NCI-H226 (cell line): ENCODE data around the gene TUBGCP6.

Source experiments
- DNase-seq: peaks from one replicate; pipeline ENCODE4 v3.0.0-alpha.2; 2015

The TUBGCP6 gene

DNA sequence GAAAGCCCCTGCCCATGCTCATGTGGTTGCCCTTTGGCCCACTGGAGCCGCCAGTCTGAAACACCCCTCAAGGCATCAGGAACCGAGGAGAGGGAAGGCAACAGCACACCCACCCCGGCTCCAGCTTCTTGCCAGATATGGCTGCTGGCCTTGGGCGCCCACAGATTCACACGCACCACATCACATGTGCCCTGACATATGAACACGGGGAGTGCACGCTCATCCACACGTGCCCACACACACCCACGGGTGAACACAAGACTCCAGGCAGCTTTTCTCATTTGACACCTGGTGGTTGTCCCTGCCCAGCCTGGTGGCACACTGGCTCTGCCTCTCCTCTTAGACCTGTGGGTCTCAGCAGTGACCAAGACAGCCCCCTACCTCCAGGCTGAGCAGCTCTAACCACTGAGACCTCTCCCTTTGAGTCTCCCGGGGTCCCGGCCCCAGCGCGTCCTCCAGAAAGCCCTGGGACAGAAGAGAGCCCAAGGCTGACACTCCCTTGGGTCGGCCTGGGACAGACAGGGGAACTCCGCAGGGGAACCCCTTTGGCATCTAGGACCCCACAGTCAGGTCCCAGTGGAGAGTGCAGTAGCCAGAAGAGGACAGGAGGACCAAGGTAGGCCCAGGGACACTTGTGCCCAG is 19.4 kb upstream of the TUBGCP6 start:
- DNase-seq = no peak

DNA sequence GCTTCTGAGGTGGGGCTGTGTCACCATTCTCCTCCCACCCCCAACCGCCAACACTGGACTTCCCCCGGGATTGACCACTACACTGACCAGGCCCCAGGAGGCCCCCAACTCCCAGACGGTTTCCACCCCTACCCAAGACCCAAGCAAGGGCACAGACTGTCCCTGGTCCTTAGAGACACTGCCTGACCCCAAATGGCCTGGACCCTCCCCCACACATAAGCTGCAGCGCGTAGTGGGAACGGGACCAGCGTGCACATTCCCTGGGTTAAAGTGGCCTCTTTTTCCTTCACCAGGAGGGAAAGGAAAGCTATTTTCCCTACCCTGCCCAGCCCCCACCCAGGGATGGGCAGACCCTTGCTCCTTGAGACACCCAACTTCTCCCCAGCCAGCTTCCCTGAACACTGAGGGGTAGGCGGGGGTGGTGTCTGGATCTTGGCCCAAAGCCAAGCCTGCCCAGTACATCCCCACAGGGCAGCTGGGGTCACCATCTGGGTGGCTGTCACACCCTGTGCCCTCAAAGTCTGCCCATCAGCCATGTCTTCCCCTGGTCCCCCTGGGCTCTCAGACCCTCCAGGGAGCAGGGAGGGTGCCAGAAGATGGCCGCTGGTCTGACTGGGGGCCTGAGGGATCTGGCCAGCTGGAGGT is 18.3 kb upstream of the TUBGCP6 start:
- DNase-seq = no peak

DNA sequence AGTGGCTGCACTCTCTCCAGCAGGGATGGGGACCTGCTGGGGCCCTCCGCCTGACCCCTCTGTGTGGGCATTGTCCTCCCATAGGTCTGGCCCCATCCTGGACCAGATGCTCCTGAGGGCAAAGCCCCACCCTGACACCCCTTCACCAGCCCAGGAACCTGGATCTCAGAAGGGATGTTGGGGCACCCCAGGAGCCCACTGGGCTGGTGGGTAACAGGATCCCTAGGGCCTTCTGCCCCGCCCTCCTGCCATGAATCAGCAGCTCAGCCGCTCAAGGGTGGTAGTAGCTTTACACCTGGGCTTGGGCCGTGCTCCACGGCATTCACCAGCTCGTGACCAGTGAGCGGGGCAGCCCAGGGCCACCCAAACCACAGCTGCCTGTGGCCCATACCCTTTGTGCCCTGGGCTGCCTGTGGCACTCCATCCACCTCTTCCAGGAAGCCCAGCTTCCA is 17.7 kb upstream of the TUBGCP6 start:
- peak; percentile 30 for DNase-seq

DNA sequence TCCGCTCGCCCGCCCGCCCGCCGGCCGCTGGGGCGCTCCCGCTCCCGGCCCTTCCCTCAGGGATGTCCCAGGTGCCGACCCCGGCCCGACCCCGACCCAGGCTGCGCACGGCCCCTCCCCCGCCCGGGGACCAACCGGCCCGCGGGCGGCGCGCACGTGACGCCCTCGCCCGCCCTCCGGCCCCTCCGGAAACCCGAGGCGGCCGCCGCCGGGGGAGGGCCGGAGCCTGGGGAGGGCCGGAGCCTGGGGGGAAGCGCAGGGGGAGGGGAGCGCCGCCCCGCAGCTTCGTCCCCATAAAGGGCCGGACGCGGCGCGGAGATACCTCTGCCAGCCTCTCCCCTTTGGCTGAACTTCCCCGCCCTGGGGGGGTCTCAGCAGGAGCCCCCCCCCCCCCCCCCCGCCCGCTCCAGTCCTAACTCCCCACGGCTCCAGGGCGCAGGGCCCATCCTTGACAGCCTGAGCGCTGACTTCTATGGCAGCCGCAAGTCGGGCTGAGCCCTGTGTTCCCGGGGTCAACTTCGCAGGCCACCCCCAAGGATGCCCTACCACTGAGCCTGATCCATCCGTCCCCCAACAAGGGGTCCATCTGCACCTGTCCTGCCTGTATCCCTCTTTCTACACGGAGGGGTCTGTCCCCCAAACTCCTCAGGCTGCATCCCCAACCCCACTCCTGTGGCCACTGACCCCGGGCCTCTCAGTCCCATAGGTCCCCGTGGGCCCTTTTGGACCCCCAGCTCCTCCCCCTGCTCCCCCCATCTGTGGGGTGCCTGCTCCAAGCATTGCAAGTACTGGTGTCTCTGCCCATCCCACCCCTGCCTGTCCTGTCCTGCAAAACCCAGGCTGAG is 17.0 kb upstream of the TUBGCP6 start, which contains the start of gene MAPK12:
Gene MAPK12, minus strand, starts transcription at position 69 of the 845 bp plus-strand sequence. CDS start 174 bp downstream, outside the sequence.
- DNase-seq = peak; percentile 47

DNA sequence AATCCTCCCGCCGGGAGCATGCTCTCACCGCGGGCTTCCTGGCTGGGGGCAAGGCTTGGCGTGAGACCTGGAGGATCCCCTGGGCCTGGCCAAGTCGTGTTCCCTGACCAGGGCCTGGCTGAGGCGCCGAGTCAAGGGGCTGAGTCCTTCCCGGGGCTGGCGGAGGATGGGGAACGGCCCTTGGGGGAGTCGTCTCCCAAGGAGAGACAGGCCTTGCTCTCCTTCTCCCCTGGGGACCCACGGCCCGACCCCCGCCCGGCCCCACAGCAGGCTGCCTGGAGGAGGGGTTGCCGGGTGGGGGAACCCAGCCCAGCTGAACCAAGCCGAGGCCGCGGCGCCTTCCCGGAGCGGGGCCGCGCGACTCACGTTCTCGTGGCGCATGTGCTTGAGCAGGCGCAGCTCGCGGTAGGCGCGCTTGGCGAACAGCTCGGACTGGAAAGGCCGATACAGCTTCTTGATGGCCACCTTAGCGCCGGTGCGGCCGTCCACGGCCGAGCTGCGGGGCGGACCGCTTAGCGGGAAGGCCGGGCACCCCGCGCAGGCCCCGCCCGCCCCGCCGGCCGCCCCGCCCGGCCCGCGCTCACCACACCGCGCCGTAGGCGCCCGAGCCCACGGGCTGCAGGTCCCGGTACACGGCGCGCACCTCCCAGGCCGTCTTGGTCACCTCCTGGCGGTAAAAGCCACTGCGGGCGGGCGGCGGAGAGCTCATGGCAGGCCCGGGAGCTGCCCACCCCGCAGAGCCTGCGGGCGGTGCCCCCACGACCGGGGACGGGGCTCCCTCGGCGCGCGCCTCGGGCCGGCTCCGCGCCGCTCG is 16.2 kb upstream of the TUBGCP6 start:
- peak; percentile 14 for DNase-seq

DNA sequence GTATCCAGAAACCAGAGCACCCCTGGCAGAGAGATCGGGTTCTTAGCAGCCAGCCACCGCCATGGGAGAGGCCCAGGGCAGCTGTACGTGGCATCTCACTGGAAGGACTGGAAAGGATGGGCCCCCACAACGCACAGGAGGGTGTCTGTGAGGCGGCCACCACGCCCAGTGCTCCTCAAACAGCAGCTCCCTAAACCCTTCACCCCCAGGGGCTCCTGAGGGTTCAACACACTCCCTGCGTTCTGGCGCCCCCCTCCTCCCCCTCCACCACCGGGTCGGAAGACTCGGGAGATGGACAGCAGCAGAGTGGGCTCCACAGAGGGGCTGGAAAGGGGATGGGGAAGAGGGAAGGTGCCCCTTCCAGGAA is 15.6 kb upstream of the TUBGCP6 start:
- no peak for DNase-seq

DNA sequence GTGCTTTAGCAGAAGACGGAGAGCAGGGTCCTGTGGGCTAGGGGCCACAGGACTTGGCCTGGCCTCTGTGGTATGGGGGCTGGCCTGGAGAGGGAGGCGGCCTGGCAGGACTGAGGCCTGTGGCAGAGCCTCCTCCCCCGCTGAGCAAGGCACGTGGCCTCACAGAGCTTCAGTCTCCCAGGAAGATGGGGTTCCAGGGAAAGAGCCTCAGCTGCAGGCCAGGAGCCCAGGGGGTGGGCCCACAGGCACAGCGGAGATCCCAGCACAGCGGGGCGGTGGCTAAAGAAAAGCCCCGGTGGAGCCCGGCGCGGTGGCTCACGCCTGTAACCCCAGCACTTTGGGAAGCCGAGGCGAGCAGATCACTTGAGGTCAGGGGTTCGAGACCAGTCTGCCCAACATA is 14.5 kb upstream of the TUBGCP6 start:
- no peak for DNase-seq

DNA sequence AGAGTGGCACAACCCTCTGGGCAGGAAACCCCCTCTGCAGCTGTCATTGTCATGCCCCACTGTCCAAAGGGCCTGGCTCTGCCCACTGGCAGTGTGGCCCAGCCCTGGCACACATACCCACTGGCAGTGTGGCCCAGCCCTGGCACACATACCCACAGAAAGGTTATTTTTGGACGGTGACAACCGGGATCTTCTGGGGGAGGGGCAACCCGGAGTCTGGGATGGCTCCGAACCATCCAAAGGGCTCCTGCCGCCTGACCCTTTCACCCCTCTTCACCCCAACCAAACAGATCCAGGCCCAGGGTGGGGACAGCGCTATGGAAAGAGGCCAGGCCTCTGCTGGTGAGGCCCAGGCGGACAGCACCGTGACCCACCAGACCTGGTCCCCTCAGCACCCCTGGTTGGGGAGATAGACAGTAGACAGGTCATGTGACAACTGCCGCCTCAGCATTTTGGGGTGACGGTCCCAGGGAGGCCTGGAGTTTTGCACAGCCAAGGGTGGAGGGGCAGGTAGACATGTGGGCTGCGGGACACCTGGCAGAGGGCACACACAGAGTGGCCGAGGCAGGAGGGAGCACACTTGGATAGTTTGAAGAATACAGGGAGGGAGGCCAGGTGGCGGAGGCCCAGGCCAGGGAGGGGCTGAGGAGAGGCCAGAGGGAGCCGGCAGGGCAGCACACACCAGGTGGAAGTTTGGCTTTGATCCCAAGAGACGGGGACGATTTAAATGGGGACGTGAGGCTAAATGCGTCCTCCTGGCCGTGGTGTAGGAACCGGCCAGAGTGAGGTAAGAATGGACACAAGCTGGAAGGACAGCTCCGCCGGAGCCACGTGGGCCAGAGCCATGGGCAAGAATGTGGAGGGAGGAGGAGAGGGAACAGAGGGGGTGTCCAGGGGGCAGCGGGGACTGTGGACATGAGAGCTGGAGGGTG is 13.8 kb upstream of the TUBGCP6 start:
- no peak for DNase-seq

DNA sequence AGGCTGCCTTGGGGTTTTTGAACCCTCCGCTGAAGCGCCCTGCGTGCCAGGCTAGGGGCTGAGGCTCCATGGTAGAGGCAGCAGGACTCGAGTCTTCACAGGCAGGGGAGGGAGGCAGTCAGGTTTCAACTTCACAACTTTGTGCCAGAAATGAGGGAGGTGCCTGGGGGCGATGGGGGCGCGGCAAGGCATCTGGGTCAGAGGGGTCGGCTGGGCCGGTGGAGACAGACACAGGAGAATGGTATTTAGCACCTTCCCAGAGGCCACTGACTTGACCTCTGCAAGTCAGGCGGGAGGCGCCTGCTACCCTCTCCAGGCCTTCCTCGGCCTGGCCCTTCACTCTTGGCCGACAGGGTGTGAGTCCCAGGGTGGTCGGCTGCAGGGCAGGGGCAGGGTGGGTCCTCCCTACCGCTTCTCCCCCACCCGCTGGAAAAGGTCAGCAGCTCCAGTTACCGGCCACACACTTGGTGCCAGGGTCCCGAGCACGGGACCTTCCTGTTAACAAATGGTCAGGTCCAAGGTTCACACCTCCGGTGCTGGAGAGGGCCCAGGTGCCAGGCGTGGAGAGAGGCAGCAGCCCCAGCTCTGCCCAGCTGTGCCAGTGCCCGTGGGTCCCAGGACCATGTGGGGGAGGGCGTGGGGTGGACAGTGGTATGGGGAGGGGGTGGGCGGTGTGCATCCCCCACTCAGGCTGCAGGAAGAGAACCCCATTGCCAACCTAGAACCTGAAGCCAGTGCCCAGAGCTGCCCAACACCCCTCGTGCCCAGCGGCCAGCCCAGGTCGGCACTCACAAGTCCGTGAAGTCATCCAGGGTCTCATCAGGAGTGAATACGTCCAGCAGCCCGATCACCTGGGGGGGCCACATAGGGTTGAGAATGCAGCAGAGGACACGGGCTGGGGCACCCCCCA is 12.9 kb upstream of the TUBGCP6 start:
- DNase-seq = no peak

DNA sequence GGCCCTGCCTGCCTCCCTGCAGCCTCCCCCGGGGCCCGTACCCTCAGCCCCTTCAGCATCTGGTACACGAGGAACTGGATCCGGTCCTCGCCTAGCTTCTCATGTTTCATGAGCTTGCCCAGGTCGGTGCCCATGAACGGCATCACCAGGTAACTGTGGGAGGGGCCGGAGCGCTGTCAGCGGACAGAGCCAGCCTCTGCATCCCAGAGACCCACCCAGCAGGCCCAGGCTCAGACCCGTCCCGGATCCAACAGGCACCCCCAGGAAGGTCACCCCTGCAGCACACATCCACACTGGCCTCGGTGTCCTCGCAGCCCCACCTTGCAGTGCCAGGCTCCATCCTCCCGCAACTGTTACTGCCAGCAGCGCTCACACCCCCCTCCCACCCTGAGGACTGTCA is 12.2 kb upstream of the TUBGCP6 start:
- DNase-seq = no peak

DNA sequence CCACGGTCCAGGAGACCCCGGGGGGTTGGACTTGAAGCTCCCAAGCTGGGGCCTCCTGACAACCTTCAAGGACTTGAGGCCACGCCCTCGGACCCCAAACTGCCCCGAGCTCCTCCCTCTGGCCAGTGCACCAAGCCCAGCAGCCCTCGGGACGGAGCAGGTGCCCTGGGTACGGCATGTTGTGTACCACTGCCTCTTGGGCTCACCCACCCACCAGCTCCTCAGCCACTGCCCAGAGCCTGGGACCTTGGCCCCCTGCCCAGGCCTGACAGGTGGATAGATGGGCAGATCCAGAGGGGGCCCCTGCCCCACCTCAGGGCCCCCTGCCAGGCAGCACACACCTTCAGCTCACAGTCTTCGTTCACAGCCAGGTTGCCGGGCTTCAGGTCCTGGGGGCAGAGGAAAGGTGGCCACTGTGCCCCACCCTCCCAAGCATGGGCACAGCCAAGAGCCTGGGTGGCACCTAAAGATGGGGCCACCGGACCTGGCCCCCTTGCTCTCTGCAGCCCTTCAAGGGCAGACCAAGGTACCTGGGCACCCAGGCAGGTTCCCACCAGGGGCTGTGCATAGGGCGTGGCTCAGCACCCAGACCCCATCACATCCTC is 11.5 kb upstream of the TUBGCP6 start:
- no peak for DNase-seq

DNA sequence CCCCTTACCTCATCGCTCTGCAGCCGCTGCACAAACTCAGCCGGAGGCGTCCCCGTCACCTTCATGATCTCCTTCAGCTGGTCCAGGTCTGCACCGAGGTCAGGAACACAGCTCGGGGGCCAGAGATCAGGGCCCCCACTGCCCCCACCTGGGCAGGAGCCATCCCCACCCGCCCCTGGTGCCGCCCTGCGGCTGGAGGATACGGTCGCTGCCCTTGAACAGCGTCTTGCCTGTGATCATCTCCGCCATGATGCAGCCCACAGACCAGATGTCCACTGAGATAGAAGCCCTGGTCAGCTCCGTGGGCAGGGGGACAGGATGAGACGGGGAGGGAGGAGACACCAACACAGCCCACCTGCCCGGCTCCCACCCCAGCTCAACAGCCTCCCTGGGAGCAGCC is 10.8 kb upstream of the TUBGCP6 start:
- DNase-seq = no peak

DNA sequence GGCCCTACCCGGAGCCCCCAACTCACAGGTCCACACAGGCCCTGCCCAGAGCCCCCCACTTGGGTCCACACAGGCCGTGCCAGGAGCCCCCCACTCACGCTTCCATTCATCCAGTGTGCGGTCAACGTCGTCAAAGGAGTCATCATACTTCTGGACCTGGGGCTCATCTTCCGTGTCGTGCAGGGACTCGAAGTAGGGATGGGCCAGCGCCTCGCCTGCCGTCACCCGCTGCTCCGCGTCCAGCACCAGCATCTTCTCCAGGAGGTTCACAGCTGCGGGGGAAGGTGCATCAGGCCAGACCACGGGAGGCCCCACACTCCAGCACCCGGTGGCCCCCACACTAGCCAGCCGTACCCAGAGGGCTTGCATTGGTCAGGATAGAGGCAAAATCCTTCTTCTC is 10.3 kb upstream of the TUBGCP6 start:
- no peak for DNase-seq

DNA sequence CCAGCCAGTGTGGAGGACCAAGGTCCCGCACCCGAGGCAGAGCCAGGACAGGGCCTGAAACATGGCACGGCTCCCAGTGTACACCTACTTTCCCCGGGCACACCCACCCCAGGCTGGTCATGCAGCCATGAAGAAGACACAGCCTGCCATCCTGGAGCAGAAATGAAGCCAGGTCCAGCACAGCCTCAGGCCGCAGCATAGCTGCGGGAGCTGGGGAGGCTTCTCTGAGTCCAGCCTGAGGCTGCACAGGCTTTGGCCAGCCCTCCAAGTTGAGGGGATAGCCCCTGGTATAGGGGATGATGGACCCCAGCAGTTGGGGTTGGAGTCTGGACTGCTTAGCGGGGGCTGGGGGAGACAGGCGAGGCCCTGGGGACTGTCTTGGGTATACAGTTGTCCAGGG is 9.1 kb upstream of the TUBGCP6 start:
- DNase-seq = no peak

DNA sequence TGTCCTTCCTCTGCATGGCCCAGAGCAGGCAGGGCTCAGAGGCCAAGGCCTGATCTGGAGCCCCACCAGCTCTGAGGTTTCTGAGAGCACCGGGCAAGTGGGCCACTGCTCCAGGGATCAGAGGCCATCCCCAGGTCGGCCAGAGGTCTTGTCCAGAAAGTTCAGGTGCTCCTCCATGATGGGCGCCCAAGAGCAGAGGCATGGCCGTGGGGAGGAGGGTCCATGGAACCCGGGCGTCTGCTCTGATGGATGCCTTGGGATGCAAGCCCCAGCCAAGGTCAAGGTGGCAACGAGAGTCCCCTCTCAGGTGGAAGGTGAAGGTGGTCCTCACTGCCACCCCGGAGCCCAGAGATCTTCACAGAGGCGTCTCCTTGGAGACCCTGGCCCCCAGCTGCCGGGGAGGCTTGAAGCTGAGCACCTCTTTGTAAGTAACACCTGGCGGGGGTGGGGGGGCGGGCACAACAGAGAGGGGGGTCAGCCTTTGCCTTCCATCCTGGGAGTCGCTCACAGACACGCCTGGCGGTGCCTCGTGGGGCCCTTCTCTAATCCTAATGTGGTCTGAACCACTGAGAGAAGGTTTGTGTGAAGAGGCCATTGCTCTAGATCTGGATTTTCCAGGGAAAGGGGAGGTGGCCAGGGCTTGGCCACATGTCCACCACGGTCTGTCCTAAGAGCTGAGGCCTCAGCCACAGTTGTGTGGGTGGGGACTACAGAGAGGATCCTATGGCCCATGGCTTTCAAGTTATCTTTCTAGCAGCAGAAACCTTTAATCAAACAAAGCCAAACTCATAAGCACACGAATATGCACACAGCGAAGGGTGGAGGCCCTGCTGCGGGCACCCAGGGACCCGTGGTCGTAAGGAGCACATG is 8.5 kb upstream of the TUBGCP6 start:
- DNase-seq = no peak

DNA sequence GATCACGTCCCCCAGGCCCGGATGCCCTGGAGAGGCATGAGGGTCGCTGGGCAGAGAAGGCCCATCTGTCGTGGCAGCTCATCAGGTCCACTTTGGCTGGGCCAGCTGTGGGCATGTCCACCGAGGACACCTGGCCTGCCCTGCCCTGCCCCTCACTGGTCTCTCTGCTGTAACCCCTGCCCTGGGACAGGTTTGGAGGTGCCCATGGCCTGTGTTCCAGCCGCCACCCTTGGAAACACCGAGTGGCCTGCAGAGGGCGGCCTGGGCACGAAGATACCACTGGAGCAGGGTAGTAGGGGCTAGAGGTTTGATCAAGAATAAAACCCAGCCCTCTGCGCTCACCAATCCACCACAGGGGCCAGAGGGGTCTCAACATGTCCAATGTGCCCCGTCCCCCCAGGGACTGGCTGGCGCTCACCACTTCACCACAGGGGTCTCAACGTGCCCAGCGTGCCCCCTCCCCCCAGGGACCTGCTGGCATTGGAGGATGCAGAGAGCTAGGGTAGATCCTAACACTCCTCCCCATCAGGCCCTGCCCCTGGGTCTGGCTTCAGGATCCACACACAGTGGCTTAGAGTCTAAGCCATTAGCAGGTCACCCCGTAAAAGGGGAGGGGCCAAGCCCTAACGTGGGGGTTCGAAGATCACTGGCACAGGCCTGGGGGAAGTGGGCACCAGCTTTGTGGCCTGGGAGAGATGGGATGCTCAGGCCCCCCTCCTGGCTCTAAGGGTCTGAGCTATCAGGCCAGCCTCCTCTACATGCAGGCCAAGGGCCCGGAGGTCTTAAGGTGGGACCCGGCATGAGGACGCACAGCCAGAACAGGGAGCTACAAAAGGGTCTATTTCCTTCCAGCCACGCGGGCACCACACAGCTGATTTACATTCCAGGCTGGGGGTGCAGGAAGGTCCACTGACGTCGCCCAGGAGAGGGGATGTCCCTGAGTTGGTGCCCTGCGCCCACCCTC is 7.5 kb upstream of the TUBGCP6 start:
- peak; percentile 26 for DNase-seq

DNA sequence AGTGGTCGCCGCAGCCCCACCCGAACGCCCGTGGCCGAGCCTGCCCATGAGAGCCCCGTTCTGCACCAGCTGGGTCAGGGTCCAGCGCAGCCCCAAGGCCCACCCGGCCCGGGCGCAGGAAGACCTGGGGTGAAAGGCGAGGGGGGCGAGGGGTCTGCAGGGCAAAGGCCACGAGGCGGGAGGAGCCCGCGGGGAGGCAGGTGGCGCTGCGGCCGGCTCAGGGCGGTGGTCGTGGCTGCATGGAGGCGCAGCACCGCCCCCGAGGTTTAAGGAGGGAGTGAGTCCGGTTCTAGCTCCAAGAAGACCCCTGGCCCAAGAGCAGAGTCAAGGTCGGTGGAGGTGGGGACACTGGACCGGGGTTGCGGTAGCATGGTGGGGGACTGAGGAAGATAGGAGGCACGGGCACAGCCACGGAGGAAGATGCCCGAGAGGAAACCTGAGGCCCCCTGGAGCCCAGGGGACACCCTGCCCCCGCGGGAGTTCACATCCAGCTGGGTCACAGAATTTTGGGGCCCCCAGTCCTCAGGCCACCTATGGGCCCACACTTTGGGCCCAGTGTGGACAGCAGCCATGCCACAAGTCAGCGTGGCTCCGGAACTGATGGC is 6.8 kb upstream of the TUBGCP6 start:
- DNase-seq = no peak
